ENCODE results near the gene ABL1.

DNA sequence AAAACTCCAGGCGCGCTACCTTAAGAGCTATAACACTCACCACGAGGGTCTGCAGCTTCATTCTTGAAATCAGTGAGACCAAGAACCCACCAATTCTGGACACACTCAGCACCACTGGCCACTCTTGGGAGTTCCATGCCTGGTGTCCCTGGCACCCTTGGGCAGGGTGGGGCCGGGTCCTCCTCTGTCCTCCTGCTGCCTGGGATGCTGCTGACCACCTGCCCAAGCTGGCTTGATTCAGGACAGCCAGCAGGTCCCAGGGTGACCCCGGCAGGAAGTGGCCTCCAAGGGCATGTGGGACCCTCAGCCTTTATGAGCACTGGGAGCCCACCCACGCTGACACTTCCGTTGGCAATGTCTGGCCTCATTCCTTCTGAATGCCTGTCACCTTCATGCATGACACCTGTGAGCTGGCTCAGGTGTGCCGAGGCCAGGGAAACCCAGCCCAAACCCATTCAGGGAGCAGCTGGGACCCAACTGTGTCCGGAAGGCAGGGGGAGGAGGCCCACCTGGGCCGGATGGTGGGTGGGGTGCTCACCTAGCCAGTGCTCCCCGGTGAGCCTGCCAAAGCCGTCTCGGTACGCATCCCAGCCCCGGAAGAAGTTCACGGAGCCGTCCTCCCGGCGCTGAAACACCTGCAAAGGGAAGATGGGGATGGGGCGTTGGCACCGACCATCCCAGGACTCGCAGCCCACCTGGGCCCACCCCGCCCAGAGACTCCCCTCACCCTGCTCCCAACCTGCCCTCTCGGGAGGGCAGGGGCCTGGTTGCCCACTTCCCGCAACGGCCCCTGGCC, 76.4 kb downstream of the ABL1 start:
- TF ChIP-seq, protein P1, sequence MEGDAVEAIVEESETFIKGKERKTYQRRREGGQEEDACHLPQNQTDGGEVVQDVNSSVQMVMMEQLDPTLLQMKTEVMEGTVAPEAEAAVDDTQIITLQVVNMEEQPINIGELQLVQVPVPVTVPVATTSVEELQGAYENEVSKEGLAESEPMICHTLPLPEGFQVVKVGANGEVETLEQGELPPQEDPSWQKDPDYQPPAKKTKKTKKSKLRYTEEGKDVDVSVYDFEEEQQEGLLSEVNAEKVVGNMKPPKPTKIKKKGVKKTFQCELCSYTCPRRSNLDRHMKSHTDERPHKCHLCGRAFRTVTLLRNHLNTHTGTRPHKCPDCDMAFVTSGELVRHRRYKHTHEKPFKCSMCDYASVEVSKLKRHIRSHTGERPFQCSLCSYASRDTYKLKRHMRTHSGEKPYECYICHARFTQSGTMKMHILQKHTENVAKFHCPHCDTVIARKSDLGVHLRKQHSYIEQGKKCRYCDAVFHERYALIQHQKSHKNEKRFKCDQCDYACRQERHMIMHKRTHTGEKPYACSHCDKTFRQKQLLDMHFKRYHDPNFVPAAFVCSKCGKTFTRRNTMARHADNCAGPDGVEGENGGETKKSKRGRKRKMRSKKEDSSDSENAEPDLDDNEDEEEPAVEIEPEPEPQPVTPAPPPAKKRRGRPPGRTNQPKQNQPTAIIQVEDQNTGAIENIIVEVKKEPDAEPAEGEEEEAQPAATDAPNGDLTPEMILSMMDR (conservative IDR thresholded peaks at IDR 0.05; ENCODE audit: low read length) = no peak
- TF ChIP-seq EZH2phosphoT487 (IDR thresholded peaks at IDR 0.05; ENCODE audit: borderline replicate concordance) = no peak
